CD4-positive, alpha-beta memory T cell (primary cell): ENCODE measurements around the gene TDRD5. TPM values are rescaled to one million over a fixed set of nuclear protein-coding genes. Genes with fewer than 3 reads are reported as not detected.
A peak's percentile ranks its signal among the peaks of the same experiment; 100 is the strongest.
"Not testable (repeated sequence)": the region's sequence is repeated elsewhere in the genome, so short reads cannot be mapped to it uniquely, and the experiment has no call there.

ENCODE experiments used
- CTCF ChIA-PET: fragments of 350-600 bp; sonication (Branson Sonifier 250); formaldehyde crosslinking; loops from one replicate; lab custom pipeline; 2021; ENCODE audit warnings: inconsistent platforms; ENCODE audit not compliant: partially characterized antibody; lab: Charles Lee
- POLR2A ChIA-PET: fragments of 350-600 bp; sonication (Branson Sonifier 250); formaldehyde crosslinking; loops from one replicate; lab custom pipeline; 2021; ENCODE audit not compliant: partially characterized antibody; lab: Charles Lee
- DNase-seq, 5 donors: peaks; one replicate each; pipeline versions ENCODE4 v3.0.0 to v3.0.0-alpha.2; 2020 to 2022; ENCODE audit warnings: mixed read lengths in 1 of 5
- H3K27ac ChIP-seq: one replicate; pipeline ENCODE4 v1.7.0; 2013; ENCODE audit warnings: low read depth, low read length
- H3K27me3 ChIP-seq: 2 replicates; pipeline ENCODE4 v1.7.0; 2013; ENCODE audit warnings: mild to moderate bottlenecking, low read length, moderate library complexity; ENCODE audit not compliant: insufficient read depth
- H3K36me3 ChIP-seq: 2 replicates; pipeline ENCODE4 v1.7.0; 2013; ENCODE audit warnings: mild to moderate bottlenecking, low read length, moderate library complexity; ENCODE audit not compliant: insufficient read depth
- H3K4me1 ChIP-seq: 2 replicates; pipeline ENCODE4 v1.7.0; 2013; ENCODE audit warnings: mild to moderate bottlenecking, low read length, moderate library complexity; ENCODE audit not compliant: insufficient read depth
- H3K4me3 ChIP-seq, 2 donors: one replicate each; pipeline ENCODE4 v1.7.0; 2013; ENCODE audit warnings: low read length in 2 of 2, mild to moderate bottlenecking in 1 of 2
- H3K9me3 ChIP-seq, 2 donors: one replicate each; pipeline ENCODE4 v1.7.0; 2013; ENCODE audit warnings: low read length in 2 of 2, control low read depth in 1 of 2; ENCODE audit not compliant: control insufficient read depth in 1 of 2
- H3K27ac Mint-ChIP-seq, 7 donors: one replicate each; pipeline ENCODE4 v1.8.0; 2020 to 2021; ENCODE audit warnings: mixed read lengths in 7 of 7, mild to moderate bottlenecking in 6 of 7, inconsistent platforms in 3 of 7, moderate library complexity in 3 of 7
- H3K27me3 Mint-ChIP-seq, 2 donors: one replicate each; pipeline ENCODE4 v1.8.0; 2020 to 2021; ENCODE audit warnings: mixed read lengths in 2 of 2
- H3K36me3 Mint-ChIP-seq, 2 donors: one replicate each; pipeline ENCODE4 v1.8.0; 2020 to 2021; ENCODE audit warnings: mixed read lengths in 2 of 2, inconsistent platforms in 1 of 2, mild to moderate bottlenecking in 1 of 2
- H3K4me1 Mint-ChIP-seq, 4 donors: one replicate each; pipeline ENCODE4 v1.8.0; 2020 to 2021; ENCODE audit warnings: mixed read lengths in 4 of 4, mild to moderate bottlenecking in 1 of 4
- H3K4me3 Mint-ChIP-seq, 8 donors: one replicate each; pipeline ENCODE4 v1.8.0; 2020 to 2021; ENCODE audit warnings: mixed read lengths in 8 of 8, mild to moderate bottlenecking in 7 of 8, moderate library complexity in 6 of 8, inconsistent platforms in 3 of 8
- H3K9me3 Mint-ChIP-seq, 8 donors: one replicate each; pipeline ENCODE4 v1.8.0; 2020 to 2021; ENCODE audit warnings: mixed read lengths in 8 of 8, mild to moderate bottlenecking in 5 of 8, inconsistent platforms in 3 of 8, moderate library complexity in 1 of 8
- intact Hi-C: fragments of 100-400 bp; cut with micrococcal nuclease; formaldehyde crosslinking; loops from one replicate; pipeline ENCODE4 v1.15.1; 2023
- polyA plus RNA-seq, 2 donors: library from polyadenylated mRNA; unstranded; fragments of 300-500 nt; fragmentation: Illumina TruSeq; gene quantifications; one replicate each; pipeline ENCODE4 v1.2.3, GENCODE V29; 2021
- total RNA-seq, 2 experiments: library from RNA; stranded (reverse); gene quantifications; one replicate each; pipeline ENCODE4 v1.2.3, GENCODE V29; 2021

The TDRD5 gene
- total and polyA plus RNA-seq, 4 experiments from 2014 or later = not detected

- H3K36me3 ChIP-seq, DNase-seq, H3K36me3 Mint-ChIP-seq, POLR2A ChIA-PET, H3K4me1 ChIP-seq, H3K9me3 Mint-ChIP-seq, H3K27ac ChIP-seq, H3K4me3 Mint-ChIP-seq, H3K4me3 ChIP-seq, H3K27ac Mint-ChIP-seq, H3K9me3 ChIP-seq, H3K27me3 ChIP-seq, intact Hi-C loops, H3K4me1 Mint-ChIP-seq: not testable (repeated sequence)
- CTCF ChIA-PET = interaction anchor here (1.4 kb wide), 1 partner anchor 115 kb away, joined by 4 read pairs; no protein-coding TSS in a partner anchor
- peaks cover 14 to 16% of the 10 kb centered on the region in 2 donors for H3K27me3 Mint-ChIP-seq
These were observed 102.9 kb downstream of the TDRD5 start for GRCh38 chr1:179694530-179694929.

GRCh38 chr1:179702946-179703539, 111.4 kb downstream of the TDRD5 start:
- H3K27me3 Mint-ChIP-seq = peaks cover 0 to 5% of the 10 kb centered on the region in 2 donors
- no peak for DNase-seq
- peaks cover 0 to 5% (median 1%) of the 10 kb centered on the region in 4 donors for H3K4me1 Mint-ChIP-seq
- Histone ChIP-seq H3K27me3 (no peaks in the 10 kb centered on the region), H3K9me3 (no peaks in the 10 kb centered on the region), H3K36me3 (no peaks in the 10 kb centered on the region), H3K4me1 (no peaks in the 10 kb centered on the region), H3K4me3 (no peak overlapping the region), H3K27ac (no peak overlapping the region)
- POLR2A ChIA-PET = no interaction called here
- peak overlapping the region in 1 of 7 donors; percentile 2 for H3K27ac Mint-ChIP-seq
- no peak overlapping the region for H3K4me3 Mint-ChIP-seq
- CTCF ChIA-PET = interaction anchor here (0.8 to 10.5 kb wide), 4 partner anchors 11 to 475 kb away, joined by 3 to 446 read pairs (median 31); no protein-coding TSS in a partner anchor
- no peaks in the 10 kb centered on the region for H3K36me3 Mint-ChIP-seq
- H3K9me3 Mint-ChIP-seq = peaks cover 0 to 3% (median 0%) of the 10 kb centered on the region in 8 donors
- intact Hi-C loops = no loop called here

DNA sequence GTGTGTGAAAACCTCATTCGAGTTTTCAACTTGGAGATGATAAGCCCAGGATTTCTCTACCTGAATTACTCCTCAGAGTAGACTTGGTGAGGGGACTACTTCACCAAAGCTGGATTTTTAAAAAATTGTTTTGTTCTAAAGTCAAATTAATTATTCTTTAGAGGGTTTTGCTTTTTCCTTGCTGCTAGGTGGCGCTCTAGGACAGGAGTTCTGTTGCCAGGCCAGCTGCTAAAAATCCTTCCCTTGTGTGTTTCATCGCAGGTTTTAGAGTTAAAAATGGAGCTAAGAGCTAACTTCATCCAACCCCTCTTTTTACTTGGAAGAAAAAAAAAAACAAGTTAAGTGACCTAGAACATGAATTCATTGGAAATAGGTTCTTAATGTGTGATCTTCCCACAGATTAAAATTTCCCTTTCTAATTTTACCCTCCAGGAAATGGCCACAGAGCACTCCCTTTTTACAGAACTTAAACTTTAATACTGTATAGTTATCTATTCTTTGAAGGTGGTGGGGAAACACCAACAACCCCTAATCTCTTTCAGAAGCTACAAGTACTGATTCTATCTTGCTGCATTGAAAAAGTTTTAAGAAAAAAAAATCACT, 114.8 kb downstream of the TDRD5 start:
- Histone ChIP-seq H3K27me3 (no peaks in the 10 kb centered on the region), H3K4me1 (peaks cover 18% of the 10 kb centered on the region), H3K9me3 (no peaks in the 10 kb centered on the region), H3K4me3 (no peak overlapping the region), H3K27ac (no peak overlapping the region), H3K36me3 (no peaks in the 10 kb centered on the region)
- Mint-ChIP-seq H3K4me3 (no peak overlapping the region), H3K27ac (peak overlapping the region; percentile 44 to 85 (median 76)), H3K4me1 (peaks cover 5 to 22% (median 17%) of the 10 kb centered on the region in 4 donors), H3K27me3 (peaks cover 0 to 5% of the 10 kb centered on the region in 2 donors), H3K36me3 (no peaks in the 10 kb centered on the region), H3K9me3 (peaks cover 0 to 2% (median 0%) of the 10 kb centered on the region in 8 donors)
- intact Hi-C loops = loop anchor here (1.0 to 2.0 kb wide), 5 partner anchors 104 to 777 kb away; no protein-coding TSS in a partner anchor
- DNase-seq = peak; percentile 56 to 66 (median 59)
- POLR2A ChIA-PET = interaction anchor here (0.8 to 1.3 kb wide), 3 partner anchors 103 to 176 kb away, joined by 4 to 11 read pairs (median 6); partner anchors contain the start of gene TOR1AIP1
- CTCF ChIA-PET = interaction anchor here (0.6 to 10.5 kb wide), 27 partner anchors 9 to 777 kb away, joined by 3 to 446 read pairs (median 4); no protein-coding TSS in a partner anchor

- no peak for DNase-seq
- H3K27ac Mint-ChIP-seq = peak overlapping the region in 1 of 7 donors; percentile 57
- Histone ChIP-seq H3K4me3 (no peak overlapping the region), H3K9me3 (no peaks in the 10 kb centered on the region), H3K36me3 (no peaks in the 10 kb centered on the region), H3K27me3 (no peaks in the 10 kb centered on the region), H3K27ac (no peak overlapping the region), H3K4me1 (peaks cover 18% of the 10 kb centered on the region)
- peaks cover 5 to 22% (median 17%) of the 10 kb centered on the region in 4 donors for H3K4me1 Mint-ChIP-seq
- no peak overlapping the region for H3K4me3 Mint-ChIP-seq
- H3K27me3 Mint-ChIP-seq = peaks cover 0 to 5% of the 10 kb centered on the region in 2 donors
- ChIA-PET CTCF (interaction anchor here (1.3 to 10.5 kb wide), 6 partner anchors 12 to 471 kb away, joined by 3 to 446 read pairs (median 6); no protein-coding TSS in a partner anchor), POLR2A (no interaction called here)
- peaks cover 0 to 1% of the 10 kb centered on the region in 2 donors for H3K36me3 Mint-ChIP-seq
- peaks cover 0 to 9% (median 1%) of the 10 kb centered on the region in 8 donors for H3K9me3 Mint-ChIP-seq
- intact Hi-C loops = loop anchor here (2.0 kb wide), 1 partner anchor 461 kb away; no protein-coding TSS in a partner anchor
These were observed 115.8 kb downstream of the TDRD5 start for GRCh38 chr1:179707406-179707805.

DNA sequence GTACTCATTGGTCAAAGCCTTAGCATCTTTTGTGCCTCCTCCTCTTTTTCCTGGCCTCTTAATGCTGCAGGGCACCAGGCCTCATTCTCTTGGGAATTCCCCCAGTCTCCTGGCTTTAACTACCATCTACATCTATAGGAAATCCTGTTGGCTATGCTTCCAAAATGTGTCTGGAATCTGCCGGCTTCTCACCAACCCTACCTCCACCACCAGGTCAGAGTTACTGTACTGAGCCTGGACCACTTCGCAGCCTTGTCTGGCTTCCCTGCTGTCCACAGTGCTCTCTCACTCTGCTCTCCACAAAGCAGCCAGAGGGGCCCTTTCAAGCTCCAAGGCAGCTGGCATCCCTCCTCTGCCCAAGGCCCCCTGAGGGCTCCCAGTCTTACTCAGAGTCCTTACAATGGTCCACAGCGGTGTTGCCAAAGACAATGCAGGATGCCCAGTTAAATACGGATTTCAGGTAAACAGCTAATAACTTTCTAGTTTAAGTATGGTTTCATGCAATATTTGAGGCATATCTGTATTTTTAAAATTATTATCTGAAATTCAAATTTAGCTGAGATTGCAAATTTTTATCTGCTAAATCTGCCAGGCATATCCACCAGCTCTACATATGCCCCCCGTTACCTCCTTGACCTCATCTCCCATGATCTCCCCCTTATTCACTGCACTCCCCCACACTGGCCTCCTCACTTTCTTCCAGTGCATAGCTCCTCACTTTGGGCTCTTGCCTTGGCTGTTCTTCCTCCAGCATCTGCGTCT, 117.0 kb downstream of the TDRD5 start:
- intact Hi-C loops = loop anchor here (2.0 kb wide), 1 partner anchor 246 kb away; the partner anchor contains the start of gene CEP350
- Mint-ChIP-seq H3K27ac (peak overlapping the region in 6 of 7 donors; percentile 24 to 89 (median 84)), H3K27me3 (no peaks in the 10 kb centered on the region), H3K4me3 (no peak overlapping the region), H3K9me3 (peaks cover 0 to 17% (median 9%) of the 10 kb centered on the region in 8 donors), H3K4me1 (peaks cover 5 to 22% (median 17%) of the 10 kb centered on the region in 4 donors), H3K36me3 (peaks cover 0 to 1% of the 10 kb centered on the region in 2 donors)
- Histone ChIP-seq H3K27ac (no peak overlapping the region), H3K4me1 (peaks cover 18% of the 10 kb centered on the region), H3K9me3 (no peaks in the 10 kb centered on the region), H3K36me3 (no peaks in the 10 kb centered on the region), H3K4me3 (no peak overlapping the region), H3K27me3 (no peaks in the 10 kb centered on the region)
- POLR2A ChIA-PET = interaction anchor here (0.8 kb wide), 1 partner anchor 104 kb away, joined by 3 read pairs; no protein-coding TSS in a partner anchor
- no peak for DNase-seq
- CTCF ChIA-PET = interaction anchor here (0.8 to 7.6 kb wide), 7 partner anchors 11 to 471 kb away, joined by 3 to 190 read pairs (median 3); no protein-coding TSS in a partner anchor

GRCh38 chr1:179709841-179710329, 118.3 kb downstream of the TDRD5 start:
- peak; percentile 63 to 86 (median 71) for DNase-seq
- no peaks in the 10 kb centered on the region for H3K27me3 ChIP-seq
- H3K27ac ChIP-seq = peak overlapping the region; percentile 38
- intact Hi-C loops = loop anchor here (1.0 to 2.0 kb wide), 2 partner anchors 99 to 245 kb away; partner anchors contain the start of gene CEP350
- no peak overlapping the region for H3K4me3 ChIP-seq
- Mint-ChIP-seq H3K4me1 (peaks cover 5 to 22% (median 17%) of the 10 kb centered on the region in 4 donors), H3K9me3 (peaks cover 2 to 29% (median 19%) of the 10 kb centered on the region in 8 donors), H3K27ac (peak overlapping the region; percentile 74 to 89 (median 88)), H3K4me3 (peak overlapping the region in 4 of 8 donors; percentile 2 to 13 (median 7)), H3K27me3 (no peaks in the 10 kb centered on the region), H3K36me3 (peaks cover 0 to 2% of the 10 kb centered on the region in 2 donors)
- no peaks in the 10 kb centered on the region for H3K36me3 ChIP-seq
- ChIA-PET CTCF (interaction anchor here (0.9 to 7.6 kb wide), 9 partner anchors 9 to 470 kb away, joined by 3 to 190 read pairs (median 3); no protein-coding TSS in a partner anchor), POLR2A (interaction anchor here (0.8 to 1.3 kb wide), 2 partner anchors 103 to 105 kb away, joined by 3 to 13 read pairs; no protein-coding TSS in a partner anchor)
- H3K9me3 ChIP-seq = no peaks in the 10 kb centered on the region
- peaks cover 18% of the 10 kb centered on the region for H3K4me1 ChIP-seq
